NCI-H146 (cell line): Measurements from ENCODE around the gene SP1.
"Not testable (repeated sequence)": the region's sequence is repeated elsewhere in the genome, so short reads cannot be mapped to it uniquely, and the experiment has no call there.

ENCODE experiments used
- DNase-seq: peaks from one replicate; lab custom pipeline; 2025; lab: John Stamatoyannopoulos, UW

SP1 gene

GRCh38 chr12:53380104-53380793, at the start of gene SP1:
Gene SP1, plus strand, starts transcription at chr12:53380176. Its CDS starts 116 bp downstream, at chr12:53380292.
- DNase-seq = peak; percentile 96

- no peak for DNase-seq
Measured at GRCh38 chr12:53330671-53331070, 49.3 kb upstream of the SP1 start.

- not testable (repeated sequence) for DNase-seq
Measured at GRCh38 chr12:53332339-53332738, 47.6 kb upstream of the SP1 start.

- DNase-seq = no peak
Measured at GRCh38 chr12:53332744-53333143, 47.2 kb upstream of the SP1 start.

- DNase-seq = no peak
Measured at GRCh38 chr12:53333289-53333688, 46.7 kb upstream of the SP1 start.

GRCh38 chr12:53333845-53334244, 46.1 kb upstream of the SP1 start:
- no peak for DNase-seq

- DNase-seq = no peak
Measured at GRCh38 chr12:53334822-53335221, 45.2 kb upstream of the SP1 start.

- no peak for DNase-seq
Measured at GRCh38 chr12:53336181-53336681, 43.7 kb upstream of the SP1 start, which contains the start of gene SP7. Gene SP7, minus strand, starts transcription at chr12:53336354. Its CDS starts 708 bp downstream, at chr12:53335646.

- peak; percentile 72 for DNase-seq
Measured at GRCh38 chr12:53338017-53338416, 42.0 kb upstream of the SP1 start.

GRCh38 chr12:53338916-53339315, 41.1 kb upstream of the SP1 start:
- DNase-seq = no peak

GRCh38 chr12:53340398-53340797, 39.6 kb upstream of the SP1 start:
- DNase-seq = no peak

GRCh38 chr12:53343449-53343848, 36.5 kb upstream of the SP1 start:
- DNase-seq = no peak

- no peak for DNase-seq
Measured at GRCh38 chr12:53343969-53344368, 36.0 kb upstream of the SP1 start.

GRCh38 chr12:53344487-53344823, 35.5 kb upstream of the SP1 start:
- no peak for DNase-seq

GRCh38 chr12:53344824-53345485, 35.0 kb upstream of the SP1 start:
- peak; percentile 59 for DNase-seq

- no peak for DNase-seq
Measured at GRCh38 chr12:53345486-53346188, 34.3 kb upstream of the SP1 start.

GRCh38 chr12:53346491-53346890, 33.5 kb upstream of the SP1 start:
- DNase-seq = no peak

GRCh38 chr12:53347905-53348304, 32.1 kb upstream of the SP1 start:
- no peak for DNase-seq

GRCh38 chr12:53352331-53353256, 27.4 kb upstream of the SP1 start:
- DNase-seq = peak; percentile 83

- no peak for DNase-seq
Measured at GRCh38 chr12:53353257-53353655, 26.7 kb upstream of the SP1 start.

GRCh38 chr12:53355121-53355520, 24.9 kb upstream of the SP1 start:
- no peak for DNase-seq
